NCI-H82 treated with DMSO at 0.1 percent for 48 hours (cell line): ENCODE results near the gene MAGEL2.
A peak's percentile ranks its signal among the peaks of the same experiment; 100 is the strongest.

Experiments
- DNase-seq: peaks from one replicate; lab custom pipeline; 2025; ENCODE audit not compliant: unreplicated experiment; lab: John Stamatoyannopoulos, UW

The MAGEL2 gene

DNA sequence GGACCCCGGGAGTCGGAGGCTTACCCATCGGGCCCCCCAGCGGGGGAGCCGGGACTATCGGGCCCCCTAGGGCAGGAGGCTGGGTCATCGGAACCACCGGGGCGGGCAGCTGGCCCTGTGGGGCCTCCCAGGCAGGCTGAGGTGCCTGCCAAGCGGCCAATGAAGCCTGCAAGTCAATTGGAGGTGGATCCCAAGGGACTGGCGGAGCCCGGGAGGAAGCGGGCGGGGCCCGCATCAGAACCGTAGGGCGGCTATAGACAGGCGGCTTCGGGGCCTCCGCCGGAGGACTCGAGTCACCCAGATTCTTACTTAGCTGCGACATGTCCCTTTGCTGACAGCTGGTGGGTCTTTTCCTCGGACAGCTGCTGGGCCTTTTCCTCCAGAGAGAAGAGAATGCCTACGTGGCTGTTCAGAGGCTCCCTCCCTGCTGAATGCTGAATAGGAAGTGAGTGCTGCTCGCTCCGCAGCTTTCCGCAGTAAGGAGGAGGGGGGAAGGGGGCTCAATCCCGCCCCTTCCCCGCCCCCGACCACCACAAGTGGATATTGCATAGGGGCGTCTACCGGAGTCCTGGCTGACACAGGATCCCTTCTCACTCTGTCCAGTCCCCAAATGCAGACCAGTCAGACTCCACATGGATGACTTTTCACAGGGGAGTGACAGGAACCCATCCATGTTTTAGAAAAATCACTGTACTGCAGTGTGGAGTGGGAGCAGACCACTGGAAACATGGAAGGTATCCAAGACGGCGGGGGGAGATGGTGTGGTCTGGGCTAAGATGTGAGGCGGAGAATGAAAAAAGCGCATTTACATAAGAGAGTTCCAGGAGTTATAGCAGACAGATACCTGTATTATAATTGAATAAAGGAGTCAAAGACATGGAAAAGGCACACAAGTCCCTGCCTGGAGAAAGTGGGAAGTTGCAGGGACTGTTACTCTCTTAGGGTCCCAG is at the start of gene MAGEL2:
MAGEL2 (minus strand) TSS at position 447 of the 950 bp plus-strand sequence; CDS start at position 322, 125 bp downstream.
- peak; percentile 28 for DNase-seq

GRCh38 chr15:23695282-23695681 is 47.6 kb upstream of the MAGEL2 start:
- no peak for DNase-seq

GRCh38 chr15:23694592-23694991 is 46.9 kb upstream of the MAGEL2 start:
- no peak for DNase-seq

DNA sequence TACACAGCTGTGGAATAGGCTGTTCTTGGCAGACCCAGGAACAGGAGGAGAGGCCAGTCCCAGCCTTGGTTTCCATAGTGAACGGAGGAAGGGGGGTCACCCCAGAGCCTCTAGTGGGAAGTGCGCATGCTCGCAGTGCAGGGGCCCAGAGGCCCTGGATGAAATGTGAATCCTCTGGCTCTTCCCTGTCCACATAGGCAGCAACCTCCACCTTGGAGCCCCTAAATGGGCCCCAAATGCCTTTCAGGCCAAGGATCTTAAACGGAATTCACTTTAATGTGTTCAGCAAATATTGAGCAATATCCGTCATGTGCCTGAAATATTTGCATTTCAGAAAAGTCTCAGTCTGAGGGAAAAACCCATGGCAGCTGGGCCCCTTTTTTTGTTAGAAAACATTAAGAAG is 42.8 kb upstream of the MAGEL2 start:
- DNase-seq, result no peak

DNA sequence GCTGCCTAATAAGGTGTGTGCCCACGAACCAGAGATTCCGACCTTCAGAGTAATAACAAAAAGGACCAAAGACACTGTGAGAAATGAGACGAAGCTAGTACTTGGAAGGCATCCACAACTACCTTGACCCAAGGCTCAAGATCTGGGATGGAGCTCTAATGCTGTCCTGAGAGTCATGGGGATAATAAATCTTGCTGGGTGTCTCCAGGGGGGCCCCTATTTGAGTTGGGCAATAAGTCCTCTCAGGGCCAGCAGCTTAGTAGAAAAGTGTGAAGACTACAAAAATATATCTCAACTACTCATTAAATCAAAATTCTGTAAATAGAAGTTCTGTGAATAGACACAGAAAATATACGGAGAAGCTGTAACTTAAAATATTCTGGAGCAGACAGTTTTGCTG is 42.3 kb upstream of the MAGEL2 start:
- no peak for DNase-seq

- DNase-seq, result no peak
Measured at GRCh38 chr15:23687143-23687470, 39.4 kb upstream of the MAGEL2 start, which contains the start of gene NDN. TSS of gene NDN (minus strand) at chr15:23687305. CDS start at chr15:23687217, 88 bp downstream.

DNA sequence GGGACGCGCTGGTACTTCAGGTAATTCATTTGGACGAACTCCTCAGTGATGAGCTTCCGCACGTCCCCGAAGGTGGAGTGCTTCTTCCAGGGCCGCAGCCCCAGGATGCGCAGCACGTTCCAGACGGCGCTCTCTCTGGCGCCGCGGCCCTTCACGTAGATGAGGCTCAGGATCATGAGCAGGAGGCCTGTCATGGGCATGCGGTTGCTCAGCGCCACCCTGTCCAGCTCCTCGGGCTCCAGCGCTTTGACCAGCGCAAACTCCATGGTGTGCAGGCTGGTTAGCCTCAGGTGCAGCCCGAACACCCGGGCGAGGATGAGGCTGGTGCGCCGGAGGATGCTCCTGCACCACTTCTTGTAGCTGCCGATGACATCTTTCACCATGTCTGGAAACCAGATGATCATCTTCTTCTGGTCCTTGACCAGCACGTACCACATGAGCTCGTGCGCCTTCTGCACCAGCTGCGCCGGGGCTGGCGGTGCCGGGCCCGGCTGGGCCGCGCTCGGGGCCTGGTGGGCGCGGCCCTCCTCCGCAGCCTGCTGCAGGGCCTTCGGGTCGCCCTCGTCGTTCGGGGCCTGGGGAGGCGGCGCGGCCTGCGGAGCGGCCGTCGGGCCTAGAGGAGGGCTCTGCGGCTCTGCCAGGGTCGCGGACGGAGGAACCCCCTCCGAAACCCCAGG is 38.9 kb upstream of the MAGEL2 start:
- DNase-seq, result no peak

DNA sequence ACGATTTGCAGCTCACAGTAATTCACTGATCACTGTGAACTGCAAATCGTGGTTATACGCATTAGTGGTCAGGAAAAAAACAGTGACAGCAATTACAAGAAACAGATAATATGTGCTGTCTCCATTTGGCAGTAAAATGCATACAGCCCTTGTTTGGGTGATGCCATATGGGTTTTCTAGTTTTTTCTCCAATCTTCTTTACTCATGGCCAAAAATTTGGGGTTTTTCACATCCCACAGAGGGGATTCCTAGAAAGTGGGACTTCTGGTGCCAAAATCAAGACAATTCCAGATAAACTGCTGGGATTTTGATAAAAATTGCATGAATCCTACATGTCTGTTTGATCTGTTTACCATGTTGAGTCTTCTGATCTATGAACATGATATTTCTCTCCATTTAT is 23.8 kb upstream of the MAGEL2 start:
- DNase-seq, result no peak

- DNase-seq, result no peak
Measured at GRCh38 chr15:23670970-23671369, 23.3 kb upstream of the MAGEL2 start.

GRCh38 chr15:23663232-23663631 is 15.6 kb upstream of the MAGEL2 start:
- DNase-seq, result no peak

DNA sequence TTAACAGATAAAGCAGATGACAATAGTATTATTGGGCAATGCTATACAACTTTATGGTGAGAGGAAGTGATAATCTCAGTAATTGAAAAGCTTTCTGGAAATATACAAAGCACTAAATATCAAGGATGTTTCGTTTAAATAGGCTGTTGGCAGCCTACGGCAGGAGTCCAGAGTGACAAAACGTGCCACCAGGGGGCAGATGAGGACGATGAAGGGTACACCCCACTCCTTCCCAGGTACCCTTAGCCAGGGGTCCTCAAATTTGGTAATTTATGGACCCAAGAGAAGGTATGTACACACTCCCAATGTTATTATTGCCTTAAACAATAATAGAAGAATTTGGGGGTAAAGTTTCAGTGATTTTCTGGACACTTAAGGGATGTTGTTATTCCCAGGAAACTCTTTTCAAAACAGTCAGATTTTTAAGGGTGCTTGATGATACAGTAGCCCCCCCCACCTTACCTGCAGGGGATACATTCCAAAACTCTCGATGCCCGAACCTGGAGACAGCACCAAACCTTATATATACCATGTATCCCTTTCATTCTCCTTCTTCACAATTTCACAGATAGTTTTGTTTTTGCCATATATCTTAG is 1.4 kb upstream of the MAGEL2 start:
- DNase-seq, result peak; percentile 5

DNA sequence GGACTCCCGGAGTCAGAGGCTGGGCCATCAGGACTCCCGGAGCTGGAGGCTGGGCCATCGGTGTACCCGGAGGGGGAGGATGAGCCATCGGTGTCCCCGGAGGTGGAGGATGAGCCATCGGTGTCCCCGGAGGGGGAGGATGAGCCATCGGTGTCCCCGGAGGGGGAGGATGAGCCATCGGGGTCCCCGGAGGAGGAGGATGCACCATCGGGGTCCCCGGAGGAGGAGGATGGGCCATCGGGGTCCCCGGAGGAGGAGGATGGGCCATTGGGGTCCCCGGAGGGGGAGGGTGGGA is 719 bp downstream of the MAGEL2 start:
- DNase-seq, result no peak

DNA sequence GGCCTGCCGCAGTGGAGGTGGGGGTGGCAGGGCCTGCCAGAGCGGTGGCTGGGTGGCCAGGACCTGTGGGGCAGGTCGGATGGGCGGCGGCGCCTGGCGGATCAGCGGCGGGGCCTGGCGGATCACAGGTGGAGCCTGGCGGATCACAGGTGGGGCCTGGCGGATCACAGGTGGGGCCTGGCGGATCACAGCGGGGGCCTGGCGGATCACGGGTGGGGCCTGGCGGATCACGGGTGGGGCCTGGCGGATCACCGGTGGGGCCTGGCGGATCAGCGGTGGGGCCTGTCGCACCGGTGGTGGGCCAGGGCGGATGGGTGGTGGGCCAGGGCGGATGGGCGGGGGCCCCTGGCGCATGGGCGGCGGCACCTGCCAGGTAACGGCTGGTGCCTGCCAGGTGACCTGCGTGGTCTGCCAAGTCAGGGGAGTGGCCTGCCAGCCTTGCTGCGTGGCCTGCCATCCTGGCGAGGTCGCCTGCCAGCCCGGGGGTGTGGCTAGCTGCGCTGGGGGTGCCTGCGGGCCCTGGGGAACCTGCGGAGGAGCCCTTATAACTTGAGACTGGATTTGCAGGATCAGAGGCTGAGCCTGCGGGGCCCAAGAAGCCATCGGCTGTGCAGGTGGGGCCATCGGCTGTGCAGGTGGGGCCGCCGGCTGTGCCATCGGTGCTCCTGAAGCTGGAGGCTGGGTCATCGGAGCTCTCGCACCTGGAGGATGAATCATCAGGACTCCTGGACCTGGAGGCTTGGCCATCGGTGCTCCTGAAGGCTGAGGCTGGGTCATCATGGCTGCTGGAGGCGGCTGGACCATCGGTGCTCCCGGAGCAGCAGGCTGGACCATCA is 1.3 kb downstream of the MAGEL2 start:
- DNase-seq, result no peak

- DNase-seq, result no peak
Measured at GRCh38 chr15:23645371-23646164, 2.1 kb downstream of the MAGEL2 start.

GRCh38 chr15:23644829-23645228 is 2.8 kb downstream of the MAGEL2 start:
- no peak for DNase-seq

DNA sequence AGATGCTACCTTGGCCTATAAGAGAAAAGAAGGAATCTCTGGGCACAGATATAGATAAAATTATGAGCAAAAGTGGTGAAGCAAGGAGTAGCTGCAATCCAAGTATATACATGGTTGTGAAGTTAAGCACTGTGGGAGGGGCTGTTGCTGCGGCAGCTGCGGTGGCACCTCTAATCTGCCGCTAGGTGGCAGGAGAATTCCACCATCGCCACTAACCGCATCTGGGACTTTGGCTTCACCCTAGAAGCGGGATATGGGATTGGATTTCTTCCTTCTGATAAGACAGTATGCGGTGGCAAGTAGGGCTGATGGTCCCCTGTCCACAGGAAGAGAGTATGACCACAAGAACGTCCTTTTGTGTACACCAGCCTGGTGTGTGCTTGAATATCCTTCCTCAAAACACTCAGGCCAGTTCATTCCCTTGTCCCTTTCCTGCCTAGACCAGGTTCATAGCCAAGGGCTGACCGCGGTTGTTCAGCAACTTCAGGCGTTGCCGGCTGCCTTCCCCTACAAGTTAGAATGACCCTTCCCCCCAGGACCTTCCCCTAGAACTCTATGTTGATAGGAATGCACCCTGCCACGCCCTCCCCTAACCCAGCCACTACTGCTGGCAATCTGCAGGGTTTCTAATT is 5.1 kb downstream of the MAGEL2 start:
- DNase-seq, result peak; percentile 46

GRCh38 chr15:23634181-23634580 is 13.5 kb downstream of the MAGEL2 start:
- no peak for DNase-seq

DNA sequence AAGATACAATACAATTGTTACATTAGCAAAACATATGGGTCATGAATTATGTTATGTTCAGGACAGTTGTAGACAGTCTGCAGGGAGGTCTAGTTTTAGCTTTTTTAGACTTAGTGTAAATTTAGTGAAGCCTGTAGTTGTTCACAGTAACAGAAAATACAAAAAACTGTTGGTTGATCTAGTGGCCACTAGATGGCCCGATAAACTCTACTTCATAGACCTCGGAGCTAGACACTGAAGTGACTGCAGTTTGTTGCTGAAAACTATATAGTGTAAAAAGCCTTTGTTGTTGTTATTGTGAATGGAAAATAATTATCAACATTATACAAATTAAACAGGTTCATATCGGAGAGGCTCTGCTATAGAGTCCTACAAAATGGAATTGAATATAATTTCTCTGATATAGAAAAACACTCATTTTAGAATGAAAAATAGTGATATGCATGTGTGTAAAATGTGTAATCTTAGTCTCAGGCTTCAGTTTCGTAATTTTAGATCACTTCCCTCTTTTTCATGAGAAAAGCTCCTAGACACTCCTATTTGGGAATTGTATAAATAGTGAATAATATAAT is 18.3 kb downstream of the MAGEL2 start:
- peak; percentile 24 for DNase-seq

DNA sequence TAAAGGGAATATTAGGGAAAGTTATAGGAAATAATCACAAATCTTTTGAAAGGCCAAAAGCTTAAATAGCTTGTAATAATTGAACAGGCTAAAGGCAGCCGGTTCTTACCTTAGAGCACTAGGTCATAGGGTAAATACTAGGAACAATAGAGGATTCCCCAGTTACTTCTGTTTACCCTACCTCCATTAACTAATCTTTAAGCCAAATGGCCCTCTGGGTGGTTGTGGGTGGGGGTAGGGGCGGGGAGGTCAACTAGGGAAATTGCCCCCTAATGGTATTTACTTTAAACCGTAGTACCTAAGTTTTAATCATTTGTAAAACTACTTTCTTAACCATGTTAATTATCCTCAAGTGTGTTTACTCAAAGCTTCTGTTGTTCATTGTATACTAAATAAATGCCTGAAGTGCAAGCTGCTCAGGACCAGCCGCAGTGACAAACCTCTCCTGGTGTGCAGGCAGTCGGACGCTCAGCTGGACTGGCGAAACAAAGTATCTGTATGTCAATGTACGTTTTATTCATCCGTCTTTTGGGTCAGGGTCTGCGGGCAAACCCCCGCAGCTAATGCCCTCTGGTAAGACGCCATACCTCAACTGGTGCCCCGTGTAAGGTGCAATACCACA is 18.9 kb downstream of the MAGEL2 start:
- peak; percentile 31 for DNase-seq
